ENCODE data around the gene SLC26A4. TPM values are rescaled to one million over a fixed set of nuclear protein-coding genes. Genes with fewer than 3 reads are reported as not detected.

SLC26A4 gene
- total and polyA plus RNA-seq, 10 of the 15 experiments (the other 5 are each of a cell fraction or from before 2014, with no cell fraction given), result 0.01 to 0.18 (median 0.08) TPM; not detected in 5

DNA sequence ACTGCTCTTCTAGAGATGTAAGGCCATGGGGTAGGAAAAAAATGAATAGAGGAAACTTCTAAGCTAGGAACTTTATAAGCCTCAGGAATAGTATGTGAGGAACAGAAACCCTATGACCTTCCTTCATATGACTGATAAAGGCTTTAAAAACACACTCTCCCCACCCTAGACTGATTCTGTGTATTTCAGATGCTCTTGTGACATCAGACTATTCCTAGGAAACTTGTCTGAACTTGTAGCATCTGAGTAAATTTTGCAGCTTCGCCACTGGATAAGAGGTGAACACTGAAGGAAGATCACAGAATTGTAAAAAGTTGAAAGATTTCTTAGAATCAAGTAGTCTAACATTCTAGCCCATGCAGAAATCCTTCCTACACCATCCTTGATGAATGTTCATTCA is 52.3 kb downstream of the SLC26A4 start (continued):
- no peak for TF ChIP-seq KDM1A (IDR thresholded peaks at IDR 0.05; ENCODE audit: borderline replicate concordance)
- TF ChIP-seq, protein P1, sequence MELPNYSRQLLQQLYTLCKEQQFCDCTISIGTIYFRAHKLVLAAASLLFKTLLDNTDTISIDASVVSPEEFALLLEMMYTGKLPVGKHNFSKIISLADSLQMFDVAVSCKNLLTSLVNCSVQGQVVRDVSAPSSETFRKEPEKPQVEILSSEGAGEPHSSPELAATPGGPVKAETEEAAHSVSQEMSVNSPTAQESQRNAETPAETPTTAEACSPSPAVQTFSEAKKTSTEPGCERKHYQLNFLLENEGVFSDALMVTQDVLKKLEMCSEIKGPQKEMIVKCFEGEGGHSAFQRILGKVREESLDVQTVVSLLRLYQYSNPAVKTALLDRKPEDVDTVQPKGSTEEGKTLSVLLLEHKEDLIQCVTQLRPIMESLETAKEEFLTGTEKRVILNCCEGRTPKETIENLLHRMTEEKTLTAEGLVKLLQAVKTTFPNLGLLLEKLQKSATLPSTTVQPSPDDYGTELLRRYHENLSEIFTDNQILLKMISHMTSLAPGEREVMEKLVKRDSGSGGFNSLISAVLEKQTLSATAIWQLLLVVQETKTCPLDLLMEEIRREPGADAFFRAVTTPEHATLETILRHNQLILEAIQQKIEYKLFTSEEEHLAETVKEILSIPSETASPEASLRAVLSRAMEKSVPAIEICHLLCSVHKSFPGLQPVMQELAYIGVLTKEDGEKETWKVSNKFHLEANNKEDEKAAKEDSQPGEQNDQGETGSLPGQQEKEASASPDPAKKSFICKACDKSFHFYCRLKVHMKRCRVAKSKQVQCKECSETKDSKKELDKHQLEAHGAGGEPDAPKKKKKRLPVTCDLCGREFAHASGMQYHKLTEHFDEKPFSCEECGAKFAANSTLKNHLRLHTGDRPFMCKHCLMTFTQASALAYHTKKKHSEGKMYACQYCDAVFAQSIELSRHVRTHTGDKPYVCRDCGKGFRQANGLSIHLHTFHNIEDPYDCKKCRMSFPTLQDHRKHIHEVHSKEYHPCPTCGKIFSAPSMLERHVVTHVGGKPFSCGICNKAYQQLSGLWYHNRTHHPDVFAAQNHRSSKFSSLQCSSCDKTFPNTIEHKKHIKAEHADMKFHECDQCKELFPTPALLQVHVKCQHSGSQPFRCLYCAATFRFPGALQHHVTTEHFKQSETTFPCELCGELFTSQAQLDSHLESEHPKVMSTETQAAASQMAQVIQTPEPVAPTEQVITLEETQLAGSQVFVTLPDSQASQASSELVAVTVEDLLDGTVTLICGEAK (IDR thresholded peaks at IDR 0.05; ENCODE audit: borderline replicate concordance), result no peak
- no peak for TF ChIP-seq ZNF592 (IDR thresholded peaks at IDR 0.05)
- no peak for TF ChIP-seq ASH2L (IDR thresholded peaks at IDR 0.05; ENCODE audit: borderline replicate concordance, low read depth)
- TF ChIP-seq HDAC6 (IDR thresholded peaks at IDR 0.05; ENCODE audit: unreplicated experiment), result no peak
- no peak for TF ChIP-seq MXI1 (IDR thresholded peaks at IDR 0.05; ENCODE audit: low read depth, low read length)
- no peak for TF ChIP-seq CREB1 (IDR thresholded peaks at IDR 0.05; ENCODE audit: low read depth)
- TF ChIP-seq NRF1 (conservative IDR thresholded peaks at IDR 0.05; ENCODE audit: low read depth, low read length), result no peak
- TF ChIP-seq CHD2 (IDR thresholded peaks at IDR 0.05; ENCODE audit: borderline replicate concordance, low read depth, low read length), result no peak
- no peak for TF ChIP-seq HDGF (IDR thresholded peaks at IDR 0.05)
- no peak for TF ChIP-seq NR2C2 (IDR thresholded peaks at IDR 0.05; ENCODE audit: borderline replicate concordance, control insufficient read depth, insufficient read length, low read depth)
